MCF 10A (cell line): ENCODE measurements around the gene GGNBP2. TPM values are rescaled to one million over a fixed set of nuclear protein-coding genes. Genes with fewer than 3 reads are reported as not detected.

Source experiments
- BruUV-seq: library from RNA; stranded (reverse); fragments of 400-500 nt; replicated peaks from 2 replicates; lab custom pipeline; 2021; lab: Mats Ljungman, UMichigan
- CTCF ChIA-PET: fragments of 300-600 bp; sonication (Branson Sonifier 250); formaldehyde crosslinking; extraction: SDS; loops from one replicate; lab custom pipeline; 2021; ENCODE audit warnings: antibody characterized with exemption, inconsistent platforms; lab: Yijun Ruan, JAX
- POLR2A ChIA-PET: fragments of 300-600, 350-650 bp; sonication (Branson Sonifier 250); formaldehyde crosslinking; extraction: SDS; loops from one replicate; lab custom pipeline; 2020; ENCODE audit warnings: antibody characterized with exemption, inconsistent platforms; lab: Yijun Ruan, JAX
- DNase-seq: peaks from one replicate; pipeline ENCODE4 v3.0.0-alpha.2; 2018; ENCODE audit not compliant: unreplicated experiment
- H3K27ac Mint-ChIP-seq: one replicate; pipeline ENCODE4 v1.8.0; 2022; ENCODE audit warnings: mild to moderate bottlenecking, low read depth, mixed read lengths; ENCODE audit not compliant: unreplicated experiment
- H3K27me3 Mint-ChIP-seq: one replicate; pipeline ENCODE4 v1.8.0; 2022; ENCODE audit warnings: mixed read lengths; ENCODE audit not compliant: insufficient read depth, unreplicated experiment
- H3K36me3 Mint-ChIP-seq: one replicate; pipeline ENCODE4 v1.8.0; 2022; ENCODE audit warnings: mild to moderate bottlenecking, moderate library complexity, mixed read lengths; ENCODE audit not compliant: insufficient read depth, unreplicated experiment
- H3K4me1 Mint-ChIP-seq: one replicate; pipeline ENCODE4 v1.8.0; 2022; ENCODE audit warnings: mixed read lengths; ENCODE audit not compliant: insufficient read depth, unreplicated experiment
- H3K4me3 Mint-ChIP-seq: one replicate; pipeline ENCODE4 v1.8.0; 2022; ENCODE audit warnings: mild to moderate bottlenecking, moderate library complexity, mixed read lengths; ENCODE audit not compliant: unreplicated experiment
- H3K9me3 Mint-ChIP-seq: one replicate; pipeline ENCODE4 v1.8.0; 2022; ENCODE audit warnings: mixed read lengths; ENCODE audit not compliant: unreplicated experiment
- intact Hi-C: fragments of 100-400 bp; cut with micrococcal nuclease; formaldehyde crosslinking; loops from 2 replicates; pipeline ENCODE4 v1.14.1; 2022
- total RNA-seq: library from RNA; stranded (reverse); gene quantifications from 2 replicates; pipeline ENCODE4 v1.2.3, GENCODE V29; 2022
- TF ChIP-seq, protein P1 (sequence below): fragments of 200-600 bp; IDR thresholded peaks from one replicate; pipeline ENCODE4 v1.8.0; 2022; ENCODE audit warnings: antibody characterized with exemption, mild to moderate bottlenecking; ENCODE audit not compliant: unreplicated experiment

The GGNBP2 gene
- total RNA-seq, 1 experiment from 2014 or later: 88.7 TPM

DNA sequence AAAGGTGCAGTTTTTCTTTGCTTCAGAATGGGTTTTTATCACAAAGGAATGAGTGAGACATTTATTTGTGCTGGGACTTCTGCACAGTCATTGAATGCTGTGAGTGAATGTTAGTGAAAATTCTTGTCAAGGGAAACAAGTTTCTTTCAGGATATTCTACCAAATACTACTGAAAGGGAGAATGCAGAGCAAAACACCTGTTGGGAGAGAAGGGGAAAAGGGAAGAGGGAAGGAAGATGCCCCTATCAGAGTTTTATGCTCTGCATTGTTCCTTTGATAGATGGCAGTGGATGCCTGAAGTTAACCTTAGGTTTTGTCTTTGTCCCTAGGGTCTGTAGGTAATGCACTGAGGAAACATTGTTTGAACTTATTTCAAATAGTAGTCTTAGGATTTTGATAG is 3.1 kb downstream of the GGNBP2 start:
- H3K36me3 Mint-ChIP-seq: peaks cover 31% of the 10 kb centered on the region
- no TSS peak for BruUV-seq
- DNase-seq: no peak
- H3K27me3 Mint-ChIP-seq: no peaks in the 10 kb centered on the region
- TF ChIP-seq, protein P1, sequence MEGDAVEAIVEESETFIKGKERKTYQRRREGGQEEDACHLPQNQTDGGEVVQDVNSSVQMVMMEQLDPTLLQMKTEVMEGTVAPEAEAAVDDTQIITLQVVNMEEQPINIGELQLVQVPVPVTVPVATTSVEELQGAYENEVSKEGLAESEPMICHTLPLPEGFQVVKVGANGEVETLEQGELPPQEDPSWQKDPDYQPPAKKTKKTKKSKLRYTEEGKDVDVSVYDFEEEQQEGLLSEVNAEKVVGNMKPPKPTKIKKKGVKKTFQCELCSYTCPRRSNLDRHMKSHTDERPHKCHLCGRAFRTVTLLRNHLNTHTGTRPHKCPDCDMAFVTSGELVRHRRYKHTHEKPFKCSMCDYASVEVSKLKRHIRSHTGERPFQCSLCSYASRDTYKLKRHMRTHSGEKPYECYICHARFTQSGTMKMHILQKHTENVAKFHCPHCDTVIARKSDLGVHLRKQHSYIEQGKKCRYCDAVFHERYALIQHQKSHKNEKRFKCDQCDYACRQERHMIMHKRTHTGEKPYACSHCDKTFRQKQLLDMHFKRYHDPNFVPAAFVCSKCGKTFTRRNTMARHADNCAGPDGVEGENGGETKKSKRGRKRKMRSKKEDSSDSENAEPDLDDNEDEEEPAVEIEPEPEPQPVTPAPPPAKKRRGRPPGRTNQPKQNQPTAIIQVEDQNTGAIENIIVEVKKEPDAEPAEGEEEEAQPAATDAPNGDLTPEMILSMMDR: no peak
- no peaks in the 10 kb centered on the region for H3K9me3 Mint-ChIP-seq
- POLR2A ChIA-PET: interaction anchor here (0.7 to 8.0 kb wide), 9 partner anchors 9 to 769 kb away, joined by 3 to 266 read pairs (median 3); partner anchors contain the start of genes MRM1, MYO19 and PIGW
- H3K4me1 Mint-ChIP-seq: peaks cover 22% of the 10 kb centered on the region
- CTCF ChIA-PET: no interaction called here
- H3K4me3 Mint-ChIP-seq: peak overlapping the region; percentile 96
- H3K27ac Mint-ChIP-seq: peak overlapping the region; percentile 78
- intact Hi-C loops: no loop called here

DNA sequence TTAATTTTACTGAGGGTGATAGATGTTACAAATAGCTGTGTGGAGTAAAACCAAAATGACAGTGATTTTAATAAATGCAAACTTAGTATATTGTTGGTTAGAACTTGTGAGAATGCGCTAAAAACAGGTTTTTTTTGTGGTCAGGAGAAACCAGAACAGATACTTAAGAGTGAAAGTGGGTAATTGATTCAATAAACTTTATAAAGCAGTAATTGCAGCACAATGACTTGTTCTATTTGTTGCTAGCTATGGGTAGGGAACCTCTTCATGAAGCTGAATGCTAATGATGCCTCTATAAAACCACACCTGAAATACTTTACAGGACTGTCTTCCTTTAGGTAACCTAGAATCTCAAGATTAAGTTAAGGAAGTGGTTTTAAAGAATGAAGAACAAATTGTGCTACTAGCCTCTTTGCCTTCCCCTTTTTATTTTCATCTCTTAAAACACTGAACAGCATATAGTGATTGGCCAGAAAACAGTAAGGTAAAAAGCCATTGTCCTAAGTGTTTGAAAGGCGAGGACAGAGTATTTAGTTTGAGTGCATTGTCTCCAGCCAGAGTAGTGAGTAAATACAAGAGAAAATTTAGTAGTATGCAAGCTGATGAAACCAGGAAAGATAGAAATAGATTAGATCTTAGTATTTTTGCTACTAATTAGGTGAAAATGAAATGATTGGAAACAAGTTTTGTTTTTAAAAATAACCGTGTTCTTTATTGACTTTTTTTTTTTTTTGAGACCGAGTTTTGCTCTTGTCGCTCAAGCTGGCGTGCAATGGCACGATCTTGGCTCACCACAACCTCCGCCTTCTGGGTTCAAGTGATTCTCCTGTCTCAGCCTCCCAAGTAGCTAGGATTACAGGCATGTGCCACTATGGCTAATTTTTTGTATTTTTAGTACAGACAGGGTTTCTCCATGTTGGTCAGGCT is 6.0 kb downstream of the GGNBP2 start:
- H3K36me3 Mint-ChIP-seq: peaks cover 55% of the 10 kb centered on the region

DNA sequence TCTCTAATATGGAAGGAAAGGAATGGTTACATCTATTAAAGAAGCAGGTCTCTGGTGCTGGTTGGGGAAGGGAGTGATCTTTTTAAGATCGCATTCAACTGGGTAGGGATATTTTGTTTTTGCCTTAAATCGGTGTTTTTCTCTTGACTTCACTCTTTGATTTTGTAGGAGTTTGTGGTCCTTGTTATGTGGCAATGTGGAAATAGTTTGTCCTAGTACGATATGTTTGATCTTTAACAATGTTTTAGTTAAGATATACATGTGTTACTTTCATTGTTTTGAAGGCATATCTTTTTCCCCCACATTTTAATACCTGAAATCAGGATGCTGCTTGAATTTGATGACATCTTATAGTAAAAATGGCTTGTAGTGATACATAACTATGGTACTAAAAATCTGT is 8.7 kb downstream of the GGNBP2 start:
- Mint-ChIP-seq H3K36me3 (peaks cover 73% of the 10 kb centered on the region), H3K27ac (no peak overlapping the region), H3K27me3 (no peaks in the 10 kb centered on the region), H3K4me1 (peaks cover 21% of the 10 kb centered on the region), H3K9me3 (no peaks in the 10 kb centered on the region), H3K4me3 (no peak overlapping the region)
- ChIA-PET CTCF (interaction anchor here (0.6 kb wide), 1 partner anchor 21 kb away, joined by 3 read pairs; no protein-coding TSS in a partner anchor), POLR2A (interaction anchor here (1.7 kb wide), 1 partner anchor 9 kb away, joined by 10 read pairs; the partner anchor contains the start of gene GGNBP2)
- intact Hi-C loops: loop anchor here (2.0 kb wide), 1 partner anchor 37 kb away; the partner anchor contains the start of gene DHRS11
- TF ChIP-seq, protein P1: no peak
- DNase-seq: no peak
- BruUV-seq: no TSS peak

More for the DNA sequence above, 6.0 kb downstream of the GGNBP2 start:
- Mint-ChIP-seq H3K27me3 (no peaks in the 10 kb centered on the region), H3K4me1 (peaks cover 28% of the 10 kb centered on the region), H3K4me3 (no peak overlapping the region), H3K9me3 (no peaks in the 10 kb centered on the region), H3K27ac (no peak overlapping the region)
- ChIA-PET POLR2A (interaction anchor here (0.8 to 2.1 kb wide), 6 partner anchors 9 to 64 kb away, joined by 3 to 11 read pairs (median 3); partner anchors contain the start of genes MRM1, MYO19, PIGW and ZNHIT3), CTCF (interaction anchor here (0.9 kb wide), 1 partner anchor 36 kb away, joined by 3 read pairs; no protein-coding TSS in a partner anchor)
- TF ChIP-seq, protein P1: no peak
- BruUV-seq: no TSS peak
- DNase-seq: no peak
- intact Hi-C loops: no loop called here

DNA sequence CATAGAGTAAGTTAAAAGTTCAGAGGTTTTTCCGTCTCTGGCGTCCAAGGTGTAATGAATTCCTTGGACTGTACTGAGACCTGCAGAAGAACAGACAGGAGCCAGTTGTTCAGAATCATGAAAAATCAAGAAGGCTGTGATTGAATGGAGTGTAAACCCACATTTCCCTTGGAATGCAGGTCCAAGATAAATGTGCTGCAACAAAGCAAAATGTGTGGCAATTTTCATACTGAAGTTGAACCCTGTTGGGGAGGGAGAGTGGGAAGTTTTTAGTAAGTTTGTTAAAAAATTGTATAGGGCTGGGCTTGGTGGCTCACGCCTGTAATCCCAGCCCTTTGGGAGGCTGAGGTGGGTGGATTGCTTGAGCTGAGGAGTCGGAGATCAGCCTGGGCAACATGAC is 21.4 kb downstream of the GGNBP2 start:
- POLR2A ChIA-PET: interaction anchor here (0.8 to 2.0 kb wide), 3 partner anchors 14 to 20 kb away, joined by 3 to 11 read pairs (median 5); no protein-coding TSS in a partner anchor
- Mint-ChIP-seq H3K4me3 (no peak overlapping the region), H3K36me3 (peaks cover 95% of the 10 kb centered on the region), H3K9me3 (no peaks in the 10 kb centered on the region), H3K27ac (peak overlapping the region; percentile 59), H3K27me3 (no peaks in the 10 kb centered on the region), H3K4me1 (no peaks in the 10 kb centered on the region)
- TF ChIP-seq, protein P1: no peak
- CTCF ChIA-PET: interaction anchor here (0.6 to 1.5 kb wide), 2 partner anchors 8 to 20 kb away, joined by 3 to 4 read pairs; no protein-coding TSS in a partner anchor
- no peak for DNase-seq
- BruUV-seq: no TSS peak
- intact Hi-C loops: no loop called here
